Pulmonary artery endothelial cell (primary cell): Measurements from ENCODE around the gene KRT32. TPM values are rescaled to one million over a fixed set of nuclear protein-coding genes. Genes with fewer than 3 reads are reported as not detected.
"Not testable (repeated sequence)": the region's sequence is repeated elsewhere in the genome, so short reads cannot be mapped to it uniquely, and the experiment has no call there.

ENCODE experiments used
- DNase-seq: peaks from one replicate; pipeline ENCODE4 v3.0.0-alpha.2; 2011; ENCODE audit warnings: low read depth, low spot score
- total RNA-seq: library from RNA; depleted of rRNA; stranded (reverse); fragments of >200 nt; gene quantifications from 2 replicates; pipeline ENCODE4 v1.2.3, GENCODE V29; 2014

The KRT32 gene
- total RNA-seq, 1 donor from 2014 or later = not detected

DNA sequence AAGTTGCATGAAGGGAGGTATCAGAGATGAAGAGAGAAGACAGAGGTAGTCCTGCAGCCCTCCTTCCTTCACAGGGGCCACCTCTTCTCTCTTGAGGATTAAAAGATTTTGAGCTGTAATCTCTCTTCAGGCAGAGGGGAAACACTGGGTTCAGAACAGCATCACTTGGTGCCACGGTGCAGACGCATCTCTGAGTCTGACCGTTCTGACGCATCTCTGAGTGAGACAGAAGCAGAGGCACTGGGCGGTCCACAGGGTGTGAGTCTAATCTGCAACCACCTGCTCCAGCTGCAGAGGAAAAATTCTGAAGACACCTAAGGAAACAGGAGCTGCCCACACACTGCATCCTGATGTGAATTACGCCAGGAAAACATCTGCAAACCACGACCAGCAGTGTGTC lies 37.5 kb downstream of the KRT32 start:
- no peak for DNase-seq

- DNase-seq = no peak
These were observed 38.4 kb downstream of the KRT32 start for GRCh38 chr17:41428591-41429291.

DNA sequence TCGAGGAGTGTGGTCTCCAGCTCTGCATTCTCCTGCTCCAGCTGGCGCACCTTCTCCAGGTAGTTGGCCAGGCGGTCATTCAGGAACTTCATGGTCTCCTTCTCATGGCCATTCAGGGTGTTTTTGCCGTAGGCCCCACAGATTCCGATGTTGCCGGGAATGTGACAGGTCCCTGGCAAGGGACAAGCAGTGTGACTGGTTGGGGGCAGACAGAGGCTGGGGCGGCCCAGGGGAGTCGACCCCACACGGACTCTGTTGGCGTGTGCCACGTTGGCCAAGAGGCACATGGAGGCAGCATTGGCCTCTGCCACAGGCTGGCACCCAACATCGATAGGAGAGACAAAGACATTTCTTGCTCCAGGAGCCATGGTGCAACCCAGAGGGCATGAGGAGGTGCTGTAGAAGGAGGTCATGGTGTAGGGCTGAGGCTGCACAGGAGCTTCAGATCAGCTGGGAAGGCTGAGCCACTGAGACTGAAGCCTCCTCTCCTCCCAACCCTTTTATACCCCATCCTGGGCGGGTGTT lies 43.0 kb downstream of the KRT32 start, which contains the start of gene KRT37:
Gene KRT37 (minus strand): TSS at position 475 of the 525 bp plus-strand sequence. CDS start 62 bp downstream, at position 413.
- no peak for DNase-seq

GRCh38 chr17:41422586-41422985 lies 44.6 kb downstream of the KRT32 start:
- DNase-seq = not testable (repeated sequence)

DNA sequence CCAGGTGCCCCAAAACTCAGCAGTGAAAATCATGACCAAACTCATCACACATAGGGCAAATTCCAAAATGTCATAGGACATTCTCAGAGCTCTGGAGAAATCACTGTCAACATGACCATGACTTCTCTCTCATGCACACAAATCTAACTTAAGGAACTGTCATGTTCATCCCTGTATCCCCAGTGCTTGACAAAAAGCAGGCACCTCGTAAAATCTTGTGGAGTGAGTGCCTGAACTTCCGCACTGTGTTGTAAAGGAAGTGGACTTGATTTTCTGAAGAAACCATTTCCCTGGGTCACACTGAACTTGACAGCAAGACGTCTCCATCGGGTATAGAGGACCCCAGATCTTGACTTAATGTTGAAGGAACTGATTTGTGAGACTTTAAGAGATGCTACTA lies 45.6 kb downstream of the KRT32 start:
- DNase-seq = no peak

DNA sequence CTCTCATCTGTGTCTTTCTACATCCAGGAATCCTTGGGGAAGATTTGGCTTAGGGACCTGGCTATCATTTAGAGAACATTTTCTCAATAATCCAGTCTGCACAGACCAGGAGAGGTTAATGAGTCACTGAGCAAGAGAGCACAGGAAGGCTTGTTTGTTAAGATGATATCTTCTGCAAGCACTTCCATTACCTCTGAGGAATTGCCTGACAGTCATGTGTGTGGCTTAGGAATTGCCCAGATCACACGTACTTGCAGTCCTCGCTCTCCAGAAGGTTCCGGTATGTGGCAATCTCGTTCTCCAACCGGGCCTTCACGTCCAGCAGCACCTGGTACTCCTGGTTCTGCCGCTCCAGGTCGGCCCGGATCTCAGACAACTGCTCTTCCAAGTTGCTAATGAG lies 46.1 kb downstream of the KRT32 start:
- no peak for DNase-seq

GRCh38 chr17:41420134-41420533 lies 47.1 kb downstream of the KRT32 start:
- DNase-seq = no peak

DNA sequence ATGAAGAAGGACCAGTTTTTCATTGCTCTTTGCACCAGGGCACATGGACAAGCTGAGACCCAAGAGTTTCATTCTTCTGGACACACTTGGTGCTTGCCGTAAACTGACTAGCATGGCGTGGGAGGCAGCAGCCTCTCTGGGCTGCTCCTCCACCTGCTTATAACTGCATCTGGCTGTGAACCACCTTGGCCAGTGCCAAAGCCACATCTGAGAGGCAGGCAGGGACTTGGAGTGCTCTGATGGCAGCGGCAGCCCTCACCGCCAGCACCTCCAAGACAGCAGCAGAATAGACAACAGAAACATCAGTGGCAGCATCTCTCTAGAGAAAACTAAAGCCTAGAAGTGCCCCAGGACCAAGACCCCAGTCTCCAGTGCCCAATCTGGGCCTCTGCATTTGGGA lies 47.5 kb downstream of the KRT32 start:
- no peak for DNase-seq

- DNase-seq = no peak
These were observed 48.9 kb downstream of the KRT32 start for GRCh38 chr17:41418116-41418860.

DNA sequence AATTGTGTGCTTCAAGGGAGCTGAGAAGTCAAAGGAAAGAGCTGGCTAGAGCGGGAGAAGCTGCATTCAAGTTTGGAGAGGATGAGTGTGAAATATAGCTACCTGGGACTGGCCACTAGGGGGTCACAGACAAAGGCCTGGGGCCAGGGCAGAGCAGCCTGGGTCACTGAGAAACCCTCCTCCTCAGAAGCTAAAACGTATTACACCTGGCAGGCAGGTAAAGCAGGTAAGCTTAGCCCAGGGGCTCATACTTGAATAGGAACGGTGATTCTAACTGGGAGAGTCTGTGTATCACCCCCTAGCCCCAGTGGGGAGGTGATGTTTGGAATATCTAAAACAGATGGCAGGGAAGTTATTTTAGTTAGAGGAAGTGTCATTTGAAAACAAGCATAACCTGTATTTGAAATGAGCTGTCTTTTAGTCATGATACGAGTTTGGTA lies 49.6 kb downstream of the KRT32 start:
- DNase-seq = no peak

- no peak for DNase-seq
These were observed 50.1 kb downstream of the KRT32 start for GRCh38 chr17:41417127-41417526.

DNA sequence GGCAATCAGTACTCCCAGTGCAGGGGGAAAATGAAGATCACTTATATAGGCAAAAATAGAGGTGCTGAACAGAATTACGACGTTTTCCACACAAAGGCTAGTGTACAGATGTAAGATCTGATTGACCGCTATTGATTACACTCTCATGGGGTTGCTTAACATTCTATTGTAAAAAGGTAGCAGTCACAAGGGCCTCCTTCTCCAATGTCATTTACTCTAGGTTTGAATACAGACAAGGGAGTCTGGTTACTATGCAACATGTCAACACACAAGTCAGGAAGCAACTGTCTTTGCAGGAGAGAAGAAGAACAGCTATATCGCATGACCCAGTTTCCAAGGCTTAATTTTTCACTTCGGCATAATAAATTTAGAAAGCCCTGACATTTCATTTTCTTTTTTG lies 50.7 kb downstream of the KRT32 start:
- no peak for DNase-seq

- no peak for DNase-seq
These were observed 51.3 kb downstream of the KRT32 start for GRCh38 chr17:41415833-41416335.

DNA sequence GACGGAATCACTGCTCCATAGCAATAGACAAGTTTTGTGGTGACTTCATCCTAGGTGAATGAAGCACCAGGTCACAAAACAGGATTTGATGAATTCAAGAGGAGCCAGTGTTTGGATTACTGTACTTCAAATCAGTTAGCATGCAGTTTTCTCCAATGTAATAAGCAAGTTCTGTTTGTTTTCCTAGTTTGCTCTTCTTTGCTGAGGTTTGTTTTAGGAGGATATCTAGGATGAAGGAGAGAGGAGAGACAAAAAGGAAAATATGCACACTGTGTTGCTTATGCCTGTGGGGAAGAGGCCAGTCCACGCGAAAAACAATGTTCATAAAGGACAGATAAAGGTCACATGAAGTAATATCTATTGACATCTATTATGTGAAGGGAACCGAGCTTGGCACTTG lies 51.8 kb downstream of the KRT32 start:
- no peak for DNase-seq

- no peak for DNase-seq
These were observed 53.2 kb downstream of the KRT32 start for GRCh38 chr17:41413982-41414381.

- DNase-seq = no peak
These were observed 53.7 kb downstream of the KRT32 start for GRCh38 chr17:41413353-41413957.

GRCh38 chr17:41411072-41411840 lies 55.9 kb downstream of the KRT32 start:
- no peak for DNase-seq
